ENCODE data around the gene OR1I1.

DNA sequence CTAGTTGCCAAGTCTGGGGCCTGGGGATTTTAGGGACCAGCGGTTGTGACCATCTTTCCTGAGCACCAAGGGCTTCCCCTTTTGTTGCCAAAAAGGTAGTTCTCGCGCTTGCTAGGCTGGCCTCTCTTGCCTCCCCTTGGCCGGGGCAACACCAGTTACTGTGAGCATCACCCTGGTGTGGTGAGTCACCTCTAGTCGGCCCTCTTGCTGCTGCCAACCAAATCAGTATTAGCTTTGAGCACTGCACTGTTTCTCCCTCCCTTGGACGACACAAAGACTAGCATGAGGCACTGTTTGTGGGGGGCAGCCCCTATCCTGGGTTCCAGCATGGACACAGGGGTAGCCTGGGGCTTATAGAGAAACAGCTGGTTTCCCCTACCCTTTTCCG is 32.1 kb downstream of the OR1I1 start:
- TF ChIP-seq JUN (CRISPR knock-in tag; IDR thresholded peaks at IDR 0.05) (no peak), NR2C2 (CRISPR knock-in tag; IDR thresholded peaks at IDR 0.05) (no peak), ATF1 (CRISPR knock-in tag; IDR thresholded peaks at IDR 0.05) (no peak), ZNF416 (CRISPR knock-in tag; IDR thresholded peaks at IDR 0.05) (no peak)
- TF ChIP-seq, protein P1, sequence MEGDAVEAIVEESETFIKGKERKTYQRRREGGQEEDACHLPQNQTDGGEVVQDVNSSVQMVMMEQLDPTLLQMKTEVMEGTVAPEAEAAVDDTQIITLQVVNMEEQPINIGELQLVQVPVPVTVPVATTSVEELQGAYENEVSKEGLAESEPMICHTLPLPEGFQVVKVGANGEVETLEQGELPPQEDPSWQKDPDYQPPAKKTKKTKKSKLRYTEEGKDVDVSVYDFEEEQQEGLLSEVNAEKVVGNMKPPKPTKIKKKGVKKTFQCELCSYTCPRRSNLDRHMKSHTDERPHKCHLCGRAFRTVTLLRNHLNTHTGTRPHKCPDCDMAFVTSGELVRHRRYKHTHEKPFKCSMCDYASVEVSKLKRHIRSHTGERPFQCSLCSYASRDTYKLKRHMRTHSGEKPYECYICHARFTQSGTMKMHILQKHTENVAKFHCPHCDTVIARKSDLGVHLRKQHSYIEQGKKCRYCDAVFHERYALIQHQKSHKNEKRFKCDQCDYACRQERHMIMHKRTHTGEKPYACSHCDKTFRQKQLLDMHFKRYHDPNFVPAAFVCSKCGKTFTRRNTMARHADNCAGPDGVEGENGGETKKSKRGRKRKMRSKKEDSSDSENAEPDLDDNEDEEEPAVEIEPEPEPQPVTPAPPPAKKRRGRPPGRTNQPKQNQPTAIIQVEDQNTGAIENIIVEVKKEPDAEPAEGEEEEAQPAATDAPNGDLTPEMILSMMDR (IDR thresholded peaks at IDR 0.05), result no peak
